ENCODE measurements around the gene DENND4A.

Gene DENND4A

DNA sequence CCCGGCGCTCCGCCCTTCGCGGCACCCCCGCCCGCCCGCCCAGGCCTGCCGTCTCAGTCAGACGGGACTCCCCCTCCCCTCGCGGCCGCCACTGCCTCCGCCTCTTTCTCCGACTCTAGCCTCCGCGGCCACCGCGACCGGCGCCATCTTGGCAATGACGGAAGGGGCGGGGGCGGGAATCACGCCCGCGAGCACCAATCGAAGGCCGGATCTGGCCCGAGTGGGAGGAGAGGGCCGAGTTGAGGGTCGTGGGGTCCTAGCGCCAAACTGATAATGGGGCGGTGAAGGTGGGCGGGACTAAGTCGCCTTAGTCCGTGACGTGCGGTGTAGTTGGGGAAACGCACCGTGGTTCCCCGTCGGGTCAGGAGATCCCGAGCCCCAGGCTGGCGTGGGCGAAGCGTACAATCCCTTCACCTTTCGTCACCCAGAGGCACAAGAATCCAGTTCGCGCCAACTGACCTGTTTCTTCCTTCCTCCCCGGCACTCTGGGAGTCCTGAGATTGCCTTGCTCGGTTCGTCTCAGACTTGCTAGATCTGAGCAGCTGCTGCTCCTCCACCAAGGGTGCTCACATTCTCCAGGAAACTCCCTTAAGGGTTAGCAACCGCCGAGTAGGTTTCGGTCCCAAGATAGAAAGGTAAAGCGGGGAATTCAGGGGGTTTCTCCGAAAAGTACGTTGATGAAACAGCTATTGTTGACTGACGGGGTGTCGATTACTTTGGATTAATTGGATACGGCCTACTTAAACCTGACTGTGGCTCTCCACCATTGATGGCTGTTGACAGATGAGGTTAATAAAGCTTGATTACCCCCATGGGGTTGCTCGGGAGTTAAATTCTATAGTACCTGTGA, at the start of gene DENND4A:
Gene DENND4A, minus strand, starts transcription at position 156 of the 850 bp plus-strand sequence. CDS start 35,843 bp downstream, outside the sequence.
- DNase-seq, result peak; percentile 98

DNA sequence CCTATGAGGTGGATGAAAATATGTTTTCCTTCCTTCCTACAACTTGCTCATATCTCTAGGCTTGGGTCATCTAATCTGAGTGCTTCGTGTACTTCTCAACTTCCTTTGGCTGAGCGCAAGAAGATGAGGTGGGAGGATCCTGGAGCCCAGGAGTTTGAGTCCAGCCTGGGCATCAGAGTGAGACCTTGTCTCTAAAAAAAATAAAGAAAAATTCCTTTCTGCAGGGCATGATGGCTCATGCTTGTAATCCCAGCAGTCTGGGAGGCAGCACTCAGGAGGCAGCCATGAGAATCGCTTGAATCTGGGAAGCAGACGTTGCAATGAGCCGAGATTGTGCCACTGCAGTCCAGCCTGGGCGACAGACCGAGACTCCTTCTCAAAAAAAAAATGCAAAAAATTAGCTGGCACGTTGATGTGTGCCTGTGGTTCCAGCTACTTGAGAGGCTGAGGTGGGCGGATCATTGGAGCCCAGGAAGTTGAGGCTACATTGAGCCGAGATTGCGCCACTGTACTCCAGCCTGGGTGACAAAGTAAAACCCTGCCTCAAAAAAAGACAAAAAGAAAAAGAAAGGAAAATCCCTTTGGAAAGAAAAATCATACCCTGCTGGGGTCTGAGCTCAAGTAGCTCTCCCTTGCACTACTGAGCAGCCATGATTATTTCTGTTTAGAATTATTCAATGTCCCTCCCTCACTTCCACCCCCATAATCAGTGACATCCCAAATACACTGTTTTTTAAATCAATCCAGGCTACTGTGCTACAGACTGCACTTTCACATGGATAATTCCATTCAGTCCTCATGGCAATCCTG, 49.2 kb upstream of the DENND4A start:
- no peak for DNase-seq

GRCh38 chr15:65839985-65840384, 47.9 kb upstream of the DENND4A start:
- no peak for DNase-seq

GRCh38 chr15:65839354-65839901, 47.3 kb upstream of the DENND4A start:
- DNase-seq, result no peak

- no peak for DNase-seq
These were observed 45.5 kb upstream of the DENND4A start for GRCh38 chr15:65837301-65838294.

- DNase-seq, result no peak
These were observed 44.6 kb upstream of the DENND4A start for GRCh38 chr15:65836665-65837064.

DNA sequence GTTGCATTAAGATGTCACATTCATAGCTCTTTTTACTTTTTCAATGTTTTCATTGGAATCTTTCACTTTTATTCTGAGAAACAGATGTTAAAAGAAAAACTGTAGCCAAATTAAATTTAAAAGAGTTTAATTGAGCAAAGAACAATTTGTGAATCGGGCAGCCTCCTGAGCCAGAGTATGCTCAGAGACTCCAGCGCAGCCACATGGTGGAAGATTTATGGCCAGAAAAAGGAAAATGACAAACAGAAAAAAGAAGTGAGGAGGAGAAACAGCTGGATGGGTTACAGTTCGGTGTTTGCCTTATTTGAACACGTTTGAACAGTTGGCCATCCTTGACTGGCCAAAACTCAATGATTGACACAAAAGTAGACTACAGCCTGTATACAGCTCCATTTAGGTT, 43.4 kb upstream of the DENND4A start:
- no peak for DNase-seq

- no peak for DNase-seq
These were observed 42.6 kb upstream of the DENND4A start for GRCh38 chr15:65834603-65835282.

GRCh38 chr15:65833501-65834205, 41.6 kb upstream of the DENND4A start:
- peak; percentile 28 for DNase-seq

- DNase-seq, result peak; percentile 99
These were observed 40.7 kb upstream of the DENND4A start for GRCh38 chr15:65832549-65833364.

GRCh38 chr15:65829130-65829764, 37.2 kb upstream of the DENND4A start:
- peak; percentile 19 for DNase-seq

DNA sequence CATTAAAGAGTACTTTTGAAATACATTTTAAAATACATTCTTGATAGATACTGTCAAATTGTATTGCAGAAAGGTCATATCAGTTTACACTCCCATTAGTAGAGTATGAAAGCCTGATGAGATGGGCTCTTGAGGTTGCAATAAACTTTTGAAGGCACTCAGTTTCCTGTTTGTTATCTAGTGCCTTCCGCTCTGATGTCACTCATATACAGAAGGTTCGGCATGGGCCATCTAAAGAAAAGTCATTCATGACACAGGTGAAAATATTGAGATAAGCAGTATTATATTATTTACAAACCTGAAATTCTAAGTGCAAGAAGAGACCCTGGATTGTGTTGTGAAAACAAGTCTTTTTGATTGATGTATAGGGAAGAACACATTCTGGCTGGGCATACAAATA, 36.5 kb upstream of the DENND4A start:
- DNase-seq, result no peak

DNA sequence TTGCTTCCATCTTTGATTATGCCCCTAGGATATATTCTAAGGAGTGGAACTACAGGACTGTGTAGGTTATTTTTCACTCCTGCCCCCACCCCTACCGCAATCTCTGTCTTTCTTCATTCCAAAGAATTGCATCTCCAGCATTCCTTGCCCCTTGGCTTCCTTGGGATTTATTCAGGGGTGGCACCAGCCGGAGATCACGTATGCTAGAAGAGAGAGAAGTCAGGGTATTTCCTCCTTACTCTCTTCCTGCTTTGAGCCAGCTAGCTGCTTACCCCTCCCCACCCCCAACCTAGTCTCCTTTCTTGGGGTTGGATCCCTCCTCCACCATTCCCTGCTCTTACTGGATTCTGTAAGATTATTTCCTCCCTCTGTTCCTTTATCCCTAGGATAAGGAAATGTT, 35.0 kb upstream of the DENND4A start:
- no peak for DNase-seq

- DNase-seq, result no peak
These were observed 33.0 kb upstream of the DENND4A start for GRCh38 chr15:65824941-65825544.

- DNase-seq, result peak; percentile 41
These were observed 32.1 kb upstream of the DENND4A start for GRCh38 chr15:65824031-65824743.

DNA sequence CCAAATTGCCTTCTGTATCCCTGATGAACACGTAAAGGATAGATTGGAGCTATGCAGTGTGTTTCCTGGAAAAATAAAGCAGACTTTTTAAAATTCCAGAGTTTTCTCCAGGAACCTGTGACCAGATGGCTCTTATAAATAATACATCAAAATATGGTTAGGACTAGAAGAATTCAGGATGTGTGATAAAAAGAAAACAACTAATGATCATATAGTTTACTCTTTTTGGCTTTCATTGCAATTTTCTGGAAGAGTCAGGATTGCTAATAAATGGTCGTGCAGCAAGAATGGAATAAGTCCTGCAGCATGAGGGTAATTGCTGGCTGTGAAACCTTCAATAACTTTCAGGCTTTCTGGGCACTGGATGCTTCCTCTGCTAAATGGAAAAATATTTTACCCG, 30.2 kb upstream of the DENND4A start:
- DNase-seq, result no peak

DNA sequence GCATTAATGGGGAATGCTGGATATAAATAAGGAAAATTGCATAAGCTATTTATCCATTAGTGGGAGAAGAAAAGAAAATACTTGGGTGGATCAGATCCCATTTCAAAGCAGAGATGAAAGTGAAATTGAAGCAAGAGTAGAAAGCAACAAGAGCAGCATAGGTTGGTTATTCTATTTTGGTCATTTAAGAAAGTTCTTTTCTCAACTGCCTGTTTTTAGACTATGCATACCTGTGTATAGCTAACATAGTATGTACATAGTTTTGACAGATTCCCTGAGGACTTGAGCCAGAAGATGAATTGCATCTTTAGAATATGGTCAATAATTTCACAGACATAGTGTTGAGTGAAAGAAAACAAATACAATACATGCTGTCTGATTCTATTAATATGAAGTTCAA, 29.0 kb upstream of the DENND4A start:
- no peak for DNase-seq

GRCh38 chr15:65819563-65819960, 27.5 kb upstream of the DENND4A start:
- DNase-seq, result no peak
